Mucosa of descending colon (tissue), 3 donors: ENCODE data around the gene BIRC7. TPM values are rescaled to one million over a fixed set of nuclear protein-coding genes. Genes with fewer than 3 reads are reported as not detected.

Experiments used
- ATAC-seq: fragments of 200-7000 bp; cut with Tn5 transposase; one replicate; pipeline ENCODE4 v1.9.1; 2020; ENCODE audit warnings: mild to moderate bottlenecking, moderate library complexity
- DNase-seq, 3 donors: peaks; one replicate each; pipeline ENCODE4 v3.0.0-alpha.2; 2020
- H3K36me3 ChIP-seq: fragments of 200-600 bp; one replicate; pipeline ENCODE4 v1.8.0; 2021; ENCODE audit warnings: low read depth, mild to moderate bottlenecking
- H3K4me1 ChIP-seq: fragments of 200-600 bp; one replicate; pipeline ENCODE4 v1.8.0; 2021; ENCODE audit warnings: low read depth, mild to moderate bottlenecking
- H3K4me3 ChIP-seq: fragments of 200-600 bp; one replicate; pipeline ENCODE4 v1.8.0; 2021; ENCODE audit warnings: mild to moderate bottlenecking
- H3K9me3 ChIP-seq: fragments of 200-600 bp; one replicate; pipeline ENCODE4 v1.8.0; 2021; ENCODE audit warnings: mild to moderate bottlenecking
- CTCF ChIP-seq: fragments of 200-600 bp; IDR thresholded peaks from one replicate; pipeline ENCODE4 v1.8.0; 2022; ENCODE audit warnings: antibody characterized with exemption, mild to moderate bottlenecking
- intact Hi-C, 2 donors: fragments of 100-400 bp; cut with DNase I in 1 of 2; cut with micrococcal nuclease in 1 of 2; formaldehyde crosslinking; loops; one replicate each; pipeline versions ENCODE4 v1.11.0 to v1.11.1; 2022; cut with DNase I, micrococcal nuclease
- total RNA-seq, 3 donors: library from RNA; stranded (reverse); fragmentation: NEBNext Ultra II Directional in 2 of 3; extraction: Animal tissue kit (Norgen Biotek cat#: 25700) in 2 of 3; gene quantifications; one replicate each; pipeline versions ENCODE4 v1.2.1 to v1.2.4, GENCODE V29; 2021 to 2023
- donor health status: DM: no; HTN: no; CAD: no; lungs with moderate emphysema.
- donor health status: DM: no; HTN: no; CAD: no.
- donor health status: DM: no; HTN: yes; CAD: no.

Gene BIRC7
- total RNA-seq, 3 donors from 2014 or later, result 0.22 TPM; not detected in 2

- no peak for DNase-seq
- Histone ChIP-seq H3K4me1 (no peaks in the 10 kb centered on the region), H3K4me3 (no peak overlapping the region), H3K9me3 (no peaks in the 10 kb centered on the region), H3K36me3 (no peaks in the 10 kb centered on the region)
- intact Hi-C loops, result no loop called here
- no peak for TF ChIP-seq CTCF
- ATAC-seq, result no peak
Observed at GRCh38 chr20:63265891-63266515, 30.3 kb downstream of the BIRC7 start.

GRCh38 chr20:63267691-63268090, 32.0 kb downstream of the BIRC7 start:
- DNase-seq (no peak), ATAC-seq (no peak)
- H3K9me3 ChIP-seq, result no peaks in the 10 kb centered on the region
- no peak overlapping the region for H3K4me3 ChIP-seq
- TF ChIP-seq CTCF, result no peak
- H3K4me1 ChIP-seq, result no peaks in the 10 kb centered on the region
- intact Hi-C loops, result no loop called here
- no peaks in the 10 kb centered on the region for H3K36me3 ChIP-seq

- Histone ChIP-seq H3K36me3 (no peaks in the 10 kb centered on the region), H3K4me3 (no peak overlapping the region), H3K9me3 (no peaks in the 10 kb centered on the region), H3K4me1 (peaks cover under 1% of the 10 kb centered on the region)
- no peak for TF ChIP-seq CTCF
- intact Hi-C loops, result no loop called here
- ATAC-seq (no peak), DNase-seq (no peak)
Observed at GRCh38 chr20:63268256-63268655, 32.6 kb downstream of the BIRC7 start.

GRCh38 chr20:63268671-63269439, 33.1 kb downstream of the BIRC7 start:
- TF ChIP-seq CTCF, result no peak
- intact Hi-C loops, result no loop called here
- no peaks in the 10 kb centered on the region for H3K9me3 ChIP-seq
- no peaks in the 10 kb centered on the region for H3K36me3 ChIP-seq
- no peak for DNase-seq
- ATAC-seq, result no peak
- no peak overlapping the region for H3K4me3 ChIP-seq
- peaks cover 7% of the 10 kb centered on the region for H3K4me1 ChIP-seq

GRCh38 chr20:63269724-63270123, 34.0 kb downstream of the BIRC7 start:
- no peak for TF ChIP-seq CTCF
- no peaks in the 10 kb centered on the region for H3K9me3 ChIP-seq
- ATAC-seq (no peak), DNase-seq (no peak)
- peaks cover 14% of the 10 kb centered on the region for H3K4me1 ChIP-seq
- intact Hi-C loops, result no loop called here
- no peak overlapping the region for H3K4me3 ChIP-seq
- H3K36me3 ChIP-seq, result no peaks in the 10 kb centered on the region
